Keratinocyte (primary cell): ENCODE data around the gene GFI1B. TPM values are rescaled to one million over a fixed set of nuclear protein-coding genes. Genes with fewer than 3 reads are reported as not detected.
"Not testable (repeated sequence)": the region's sequence is repeated elsewhere in the genome, so short reads cannot be mapped to it uniquely, and the experiment has no call there.

Experiments
- DNase-seq: peaks from one replicate; pipeline ENCODE4 v3.0.0-alpha.2; 2011; ENCODE audit warnings: low read depth, missing footprints, low spot score
- FAIRE-seq: peaks from 2 replicates; lab custom pipeline; 2011; peaks lifted over from hg19 to GRCh38; lab: Jason Lieb, UNC
- H2AFZ ChIP-seq: 2 replicates; pipeline ENCODE4 v1.6.0; 2012; ENCODE audit warnings: low read length, control low read depth, inconsistent platforms; ENCODE audit not compliant: control insufficient read depth
- H3K27ac ChIP-seq: 2 replicates; pipeline ENCODE4 v1.5.1; 2011; ENCODE audit warnings: low read length; ENCODE audit not compliant: control insufficient read depth, insufficient read depth
- H3K27me3 ChIP-seq: 3 replicates; pipeline ENCODE4 v1.6.0; 2011; ENCODE audit warnings: low read length; ENCODE audit not compliant: control insufficient read depth, insufficient read depth; ENCODE audit errors: extremely low read depth
- H3K36me3 ChIP-seq, 2 experiments: 2 replicates in 1 of 2; 3 replicates in 1 of 2; pipeline ENCODE4 v1.5.1; 2011; ENCODE audit warnings: low read length in 2 of 2, mild to moderate bottlenecking in 1 of 2; ENCODE audit not compliant: control insufficient read depth in 2 of 2, insufficient read depth in 2 of 2; ENCODE audit errors: extremely low read depth in 1 of 2
- H3K4me1 ChIP-seq: 3 replicates; pipeline ENCODE4 v1.5.1; 2011; ENCODE audit warnings: low read length; ENCODE audit not compliant: control insufficient read depth, insufficient read depth; ENCODE audit errors: extremely low read depth
- H3K4me2 ChIP-seq: 3 replicates; pipeline ENCODE4 v1.6.0; 2011; ENCODE audit warnings: low read depth, low read length; ENCODE audit not compliant: control insufficient read depth, insufficient read depth; ENCODE audit errors: extremely low read depth
- H3K4me3 ChIP-seq, 3 experiments: fragments of 200-600 bp in 1 of 3; sonication (generic) in 1 of 3; 2 replicates in 2 of 3; 3 replicates in 1 of 3; pipeline ENCODE4 v1.5.1; 2011 to 2016; ENCODE audit warnings: low read length in 3 of 3, mild to moderate bottlenecking in 3 of 3, control low read depth in 2 of 3, inconsistent platforms in 1 of 3, low read depth in 1 of 3, mixed read lengths in 1 of 3, mixed run types in 1 of 3, moderate library complexity in 1 of 3; ENCODE audit not compliant: control insufficient read depth in 2 of 3, insufficient read depth in 2 of 3; ENCODE audit errors: extremely low read depth in 1 of 3
- H3K79me2 ChIP-seq: 2 replicates; pipeline ENCODE4 v1.6.0; 2012; ENCODE audit warnings: low read length; ENCODE audit not compliant: control insufficient read depth, insufficient read depth
- H3K9ac ChIP-seq: 3 replicates; pipeline ENCODE4 v1.6.0; 2011; ENCODE audit warnings: low read length; ENCODE audit not compliant: control insufficient read depth, insufficient read depth; ENCODE audit errors: extremely low read depth
- H3K9me1 ChIP-seq: 3 replicates; pipeline ENCODE4 v1.6.0; 2011; ENCODE audit warnings: low read length; ENCODE audit not compliant: control insufficient read depth, insufficient read depth; ENCODE audit errors: extremely low read depth
- H3K9me3 ChIP-seq: 2 replicates; pipeline ENCODE4 v1.5.1; 2012; ENCODE audit warnings: low read depth, low read length; ENCODE audit not compliant: control insufficient read depth
- H4K20me1 ChIP-seq: 3 replicates; pipeline ENCODE4 v1.6.0; 2011; ENCODE audit warnings: low read length; ENCODE audit not compliant: control insufficient read depth, insufficient read depth; ENCODE audit errors: extremely low read depth
- CTCF ChIP-seq, 3 experiments: IDR thresholded peaks in 1 of 3; conservative IDR thresholded peaks in 1 of 3; optimal IDR thresholded peaks in 1 of 3; 2 replicates in 2 of 3; 3 replicates in 1 of 3; pipeline versions ENCODE3 to v1.5.1; 2011; ENCODE audit warnings: low read length in 3 of 3, mild to moderate bottlenecking in 3 of 3, moderate library complexity in 2 of 3, control low read depth in 1 of 3, inconsistent platforms in 1 of 3; ENCODE audit not compliant: insufficient read depth in 2 of 3; ENCODE audit errors: extremely low read depth in 1 of 3
- EZH2 ChIP-seq: IDR thresholded peaks from one replicate; pipeline ENCODE4 v1.6.1; 2012; ENCODE audit warnings: inconsistent platforms, mild to moderate bottlenecking, low read length, moderate library complexity
- dilution Hi-C: fragments of 300-500 bp; cut with MboI; formaldehyde crosslinking; loops from one replicate; pipeline ENCODE4 v1.7.0; 2020; ENCODE audit warnings: low sequenced_read_pairs; ENCODE audit not compliant: extremely low pct_ligation_motif_present
- polyA plus RNA-seq, 5 experiments: library from polyadenylated mRNA; depleted of rRNA in 3 of 5; stranded (reverse) in 3 of 5; stranded (forward) in 1 of 5; unstranded in 1 of 5; fragments of >200 nt; gene quantifications; 1 replicate in 1 of 5; 2 replicates in 3 of 5; 3 replicates in 1 of 5; pipeline versions ENCODE4 v1.2.1 to v1.2.3, GENCODE V29; 2011 to 2012; ENCODE audit warnings: missing spikeins in 2 of 5, low read depth in 1 of 5, low replicate concordance in 1 of 5

Gene GFI1B
- polyA plus RNA-seq, 1 donor (not counting 4 experiments of a cell fraction or from before 2014, with no cell fraction given): not detected

- Histone ChIP-seq H3K9ac (no peak overlapping the region), H3K27ac (no peak overlapping the region), H3K4me1 (peaks cover 33% of the 10 kb centered on the region), H2AFZ (no peak overlapping the region), H3K9me1 (no peaks in the 10 kb centered on the region), H3K4me3 (no peak overlapping the region), H3K4me2 (no peak overlapping the region), H3K36me3 (no peaks in the 10 kb centered on the region), H3K27me3 (peaks cover 19% of the 10 kb centered on the region), H3K9me3 (no peaks in the 10 kb centered on the region), H4K20me1 (no peaks in the 10 kb centered on the region), H3K79me2 (no peaks in the 10 kb centered on the region)
- TF ChIP-seq CTCF (optimal IDR thresholded peaks at IDR 0.05 in 1 of 3, IDR thresholded peaks at IDR 0.05 in 1 of 3, conservative IDR thresholded peaks at IDR 0.05 in 1 of 3; ENCODE audit: extremely low read depth in 1 of 3, insufficient read depth in 2 of 3, low read length in 3 of 3) (no peak), EZH2 (no peak)
- DNase-seq (no peak), FAIRE-seq (no peak)
- dilution Hi-C loops: no loop called here
Observed at GRCh38 chr9:132997591-132997990, 19.1 kb downstream of the GFI1B start.

- H3K79me2 ChIP-seq, FAIRE-seq, H4K20me1 ChIP-seq, H3K4me2 ChIP-seq, H2AFZ ChIP-seq, H3K9me3 ChIP-seq, H3K9me1 ChIP-seq, H3K36me3 ChIP-seq, H3K4me3 ChIP-seq, DNase-seq, H3K27ac ChIP-seq, H3K9ac ChIP-seq, dilution Hi-C loops: not testable (repeated sequence)
- H3K27me3 ChIP-seq: peaks cover 17% of the 10 kb centered on the region
- H3K4me1 ChIP-seq: peaks cover 32% of the 10 kb centered on the region
Observed at GRCh38 chr9:132998221-132998620, 19.7 kb downstream of the GFI1B start.
